Measurements from ENCODE around the gene PIGS. TPM values are rescaled to one million over a fixed set of nuclear protein-coding genes. Genes with fewer than 3 reads are reported as not detected.

The PIGS gene
- total RNA-seq, 1 experiment from 2014 or later: 45.8 TPM

GRCh38 chr17:28537219-28537610, 34.1 kb downstream of the PIGS start:
- H3K27ac ChIP-seq (ENCODE audit: low read depth, low read length): no peak overlapping the region
- intact Hi-C loops (cut with micrococcal nuclease): no loop called here
- H3K4me2 ChIP-seq (ENCODE audit: low read length): no peak overlapping the region
- no peaks in the 10 kb centered on the region for H3K79me2 ChIP-seq (ENCODE audit: insufficient read depth, low read length)
- no peak for TF ChIP-seq ZFX (IDR thresholded peaks at IDR 0.05)
- H3K9me2 ChIP-seq (ENCODE audit: insufficient read depth): no peaks in the 10 kb centered on the region
- no peak overlapping the region for H3K4me3 ChIP-seq (replicated peaks in 1 of 2; ENCODE audit: low read depth in 1 of 2, low read length in 2 of 2)
- H3K9me3 ChIP-seq (ENCODE audit: control insufficient read depth in 1 of 2, insufficient read depth in 1 of 2, low read depth in 1 of 2, low read length in 2 of 2): no peaks in the 10 kb centered on the region
- ChIA-PET POLR2A (no interaction called here), RAD21 (ENCODE audit: low non-redundant PET in 1 of 2, low total read pairs in 2 of 2, uncharacterized antibody in 2 of 2, unreplicated experiment in 2 of 2) (no interaction called here), CTCF (interaction anchor here (1.8 kb wide), 1 partner anchor 42 kb away, joined by 4 read pairs; no protein-coding TSS in a partner anchor)
- H3K36me3 ChIP-seq (ENCODE audit: control insufficient read depth in 1 of 2, insufficient read depth in 2 of 2, low read length in 2 of 2): no peaks in the 10 kb centered on the region
- DNase-seq (ENCODE audit: low read depth, low spot score): no peak
- H4K20me1 ChIP-seq (ENCODE audit: insufficient read depth): no peaks in the 10 kb centered on the region
- no peak overlapping the region for H2AFZ ChIP-seq (ENCODE audit: low read depth, low read length, poor library complexity, severe bottlenecking)
- no TSS peak for BruUV-seq (replicated peaks)
- H3K27me3 ChIP-seq (ENCODE audit: insufficient read depth, low read length): no peaks in the 10 kb centered on the region
- ATAC-seq: no peak
- H3K9ac ChIP-seq (ENCODE audit: low read length): no peak overlapping the region
- no peaks in the 10 kb centered on the region; a peak in 1 of 4 replicates for H3K4me1 ChIP-seq (ENCODE audit: control insufficient read depth in 1 of 2, insufficient read depth in 2 of 2, low read length in 2 of 2)

GRCh38 chr17:28536532-28537218, 34.6 kb downstream of the PIGS start:
- Histone ChIP-seq H3K27ac (ENCODE audit: low read depth, low read length) (no peak overlapping the region), H3K9ac (ENCODE audit: low read length) (no peak overlapping the region), H3K4me3 (replicated peaks in 1 of 2; ENCODE audit: low read depth in 1 of 2, low read length in 2 of 2) (no peak overlapping the region), H3K9me2 (ENCODE audit: insufficient read depth) (no peaks in the 10 kb centered on the region), H3K79me2 (ENCODE audit: insufficient read depth, low read length) (no peaks in the 10 kb centered on the region), H2AFZ (ENCODE audit: low read depth, low read length, poor library complexity, severe bottlenecking) (no peak overlapping the region), H3K4me2 (ENCODE audit: low read length) (no peak overlapping the region), H3K9me3 (ENCODE audit: control insufficient read depth in 1 of 2, insufficient read depth in 1 of 2, low read depth in 1 of 2, low read length in 2 of 2) (no peaks in the 10 kb centered on the region), H3K4me1 (ENCODE audit: control insufficient read depth in 1 of 2, insufficient read depth in 2 of 2, low read length in 2 of 2) (no peaks in the 10 kb centered on the region; a peak in 1 of 4 replicates), H3K27me3 (ENCODE audit: insufficient read depth, low read length) (peaks cover 2% of the 10 kb centered on the region; the same call in 1 of the 2 replicates), H3K36me3 (ENCODE audit: control insufficient read depth in 1 of 2, insufficient read depth in 2 of 2, low read length in 2 of 2) (no peaks in the 10 kb centered on the region), H4K20me1 (ENCODE audit: insufficient read depth) (no peaks in the 10 kb centered on the region)
- RAD21 ChIA-PET (ENCODE audit: low non-redundant PET in 1 of 2, low total read pairs in 2 of 2, uncharacterized antibody in 2 of 2, unreplicated experiment in 2 of 2): no interaction called here
- intact Hi-C loops (cut with micrococcal nuclease): no loop called here
- POLR2A ChIA-PET: no interaction called here
- CTCF ChIA-PET: interaction anchor here (1.4 to 1.8 kb wide), 2 partner anchors 11 to 42 kb away, joined by 3 to 4 read pairs; no protein-coding TSS in a partner anchor
- ATAC-seq (no peak), DNase-seq (ENCODE audit: low read depth, low spot score) (no peak)
- TF ChIP-seq EGR1 (IDR thresholded peaks at IDR 0.05; ENCODE audit: low read depth) (no peak), FOSL1 (IDR thresholded peaks at IDR 0.05; ENCODE audit: low read depth) (no peak), CTCF (IDR thresholded peaks at IDR 0.05 in 2 of 3, conservative IDR thresholded peaks at IDR 0.05 in 1 of 3; ENCODE audit: borderline replicate concordance in 1 of 3, insufficient read depth in 1 of 3, low read depth in 2 of 3, low read length in 2 of 3) (no peak), ZNF274 (IDR thresholded peaks at IDR 0.05; ENCODE audit: low read depth, low read length) (no peak), SRF (IDR thresholded peaks at IDR 0.05; ENCODE audit: low read depth) (no peak), ZFX (IDR thresholded peaks at IDR 0.05) (no peak), POLR2AphosphoS5 (IDR thresholded peaks at IDR 0.05; ENCODE audit: low read depth, low read length) (no peak), EZH2phosphoT487 (IDR thresholded peaks at IDR 0.05; ENCODE audit: borderline replicate concordance) (no peak)
- no TSS peak for BruUV-seq (replicated peaks)
